HG03175 (cell line): ENCODE data around the gene EFCAB11.
"Not testable (repeated sequence)": the region's sequence is repeated elsewhere in the genome, so short reads cannot be mapped to it uniquely, and the experiment has no call there.

ENCODE experiments used
- ATAC-seq: cut with Tn5 transposase; IDR thresholded peaks from one replicate; pipeline ENCODE4 v1.9.1; 2021; ENCODE audit warnings: mild to moderate bottlenecking, moderate library complexity; ENCODE audit not compliant: unreplicated experiment

The EFCAB11 gene

GRCh38 chr14:89874091-89874490 lies 80.4 kb downstream of the EFCAB11 start:
- not testable (repeated sequence) for ATAC-seq

- no peak for ATAC-seq
These were observed 84.2 kb downstream of the EFCAB11 start for GRCh38 chr14:89870316-89870715.

GRCh38 chr14:89869606-89870005 lies 84.9 kb downstream of the EFCAB11 start:
- ATAC-seq, result no peak

DNA sequence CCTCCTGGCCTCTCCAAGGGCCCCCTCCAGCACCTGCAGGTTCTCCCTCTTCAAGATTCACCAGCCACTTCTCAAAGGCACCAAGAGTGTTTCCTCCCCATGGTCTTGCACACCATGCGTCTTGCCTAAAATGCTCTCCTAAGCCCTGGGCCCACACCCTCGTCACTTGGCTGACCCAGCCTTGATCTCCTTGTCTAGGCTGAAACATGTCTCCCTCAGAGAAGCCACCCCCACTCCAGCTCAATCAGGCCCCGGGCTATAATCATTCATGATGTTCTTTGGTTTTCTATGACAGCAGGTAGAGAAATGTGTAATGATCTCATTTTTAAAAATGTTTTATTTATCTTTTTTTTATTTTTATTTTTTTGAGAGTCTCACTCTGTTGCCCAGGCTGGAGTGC lies 88.1 kb downstream of the EFCAB11 start:
- no peak for ATAC-seq

- ATAC-seq, result no peak
These were observed 89.4 kb downstream of the EFCAB11 start for GRCh38 chr14:89865153-89865552.

GRCh38 chr14:89862856-89863255 lies 91.7 kb downstream of the EFCAB11 start:
- no peak for ATAC-seq

- ATAC-seq, result no peak
These were observed 92.9 kb downstream of the EFCAB11 start for GRCh38 chr14:89861630-89862029.

DNA sequence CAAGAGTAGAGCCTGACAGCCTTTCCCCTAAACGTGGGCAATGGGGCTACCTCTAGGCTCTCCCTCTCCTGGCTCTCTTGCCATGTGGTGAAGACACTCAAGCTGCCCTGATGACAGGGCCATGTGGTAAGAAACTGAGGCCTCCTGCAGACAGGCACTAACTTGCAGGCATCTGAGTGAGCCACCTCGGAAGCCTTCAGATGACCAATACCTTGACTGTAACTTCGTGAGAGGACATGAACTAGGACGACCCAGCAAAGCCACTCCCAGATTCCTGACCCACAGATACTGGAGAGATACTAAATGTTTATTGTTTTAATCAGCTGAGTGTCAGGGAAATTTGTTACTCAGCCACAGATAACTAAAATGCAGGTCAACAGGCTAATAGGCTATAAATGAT lies 96.4 kb downstream of the EFCAB11 start:
- ATAC-seq, result no peak

DNA sequence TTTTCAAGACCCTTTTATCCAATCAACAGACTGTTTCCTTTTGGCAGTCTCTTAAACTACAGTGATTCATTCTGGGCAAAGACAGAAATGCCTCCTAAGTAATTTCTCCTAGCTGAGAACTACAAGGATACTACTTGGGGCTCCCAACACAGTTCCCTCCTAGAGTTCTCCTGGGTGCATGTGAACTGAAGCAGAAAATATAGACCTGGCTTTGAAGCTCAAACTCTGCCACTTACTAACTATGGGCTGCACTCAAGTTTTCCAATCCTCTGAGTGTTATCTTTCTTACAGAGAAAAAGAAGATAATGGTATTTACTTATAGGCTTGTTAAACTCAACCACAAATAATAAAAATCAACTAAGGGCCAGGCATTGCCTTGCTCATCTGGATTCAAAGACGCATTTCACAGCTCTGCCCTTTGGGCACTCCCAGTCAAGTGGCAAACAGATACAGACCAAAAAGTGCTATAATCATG lies 97.6 kb downstream of the EFCAB11 start:
- ATAC-seq, result no peak

- ATAC-seq, result no peak
These were observed 98.4 kb downstream of the EFCAB11 start for GRCh38 chr14:89855961-89856656.

GRCh38 chr14:89853936-89854693 lies 100.4 kb downstream of the EFCAB11 start:
- no peak for ATAC-seq

- ATAC-seq, result no peak
These were observed 103.4 kb downstream of the EFCAB11 start for GRCh38 chr14:89851106-89851505.

DNA sequence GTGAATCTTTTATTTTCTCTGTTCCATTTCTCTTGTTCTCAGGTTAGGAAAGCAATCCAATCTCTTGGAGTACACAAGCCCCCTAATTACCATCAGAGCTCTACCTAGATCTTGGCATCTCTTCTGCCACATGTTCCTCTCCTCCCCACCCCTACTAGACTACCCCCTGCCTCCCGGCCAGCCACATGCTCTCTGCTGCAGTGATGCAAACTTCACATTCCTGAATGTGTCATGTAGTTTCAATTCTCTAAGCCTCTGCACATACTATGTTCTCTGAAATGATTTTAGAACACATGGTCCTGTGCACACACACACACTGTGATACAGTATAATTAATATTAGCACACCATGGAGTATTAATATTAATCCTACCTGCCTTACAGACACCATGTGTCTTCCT lies 104.6 kb downstream of the EFCAB11 start:
- ATAC-seq, result no peak

GRCh38 chr14:89848165-89848564 lies 106.4 kb downstream of the EFCAB11 start:
- no peak for ATAC-seq

GRCh38 chr14:89845346-89845745 lies 109.2 kb downstream of the EFCAB11 start:
- no peak for ATAC-seq

GRCh38 chr14:89844508-89844907 lies 110.0 kb downstream of the EFCAB11 start:
- ATAC-seq, result no peak

DNA sequence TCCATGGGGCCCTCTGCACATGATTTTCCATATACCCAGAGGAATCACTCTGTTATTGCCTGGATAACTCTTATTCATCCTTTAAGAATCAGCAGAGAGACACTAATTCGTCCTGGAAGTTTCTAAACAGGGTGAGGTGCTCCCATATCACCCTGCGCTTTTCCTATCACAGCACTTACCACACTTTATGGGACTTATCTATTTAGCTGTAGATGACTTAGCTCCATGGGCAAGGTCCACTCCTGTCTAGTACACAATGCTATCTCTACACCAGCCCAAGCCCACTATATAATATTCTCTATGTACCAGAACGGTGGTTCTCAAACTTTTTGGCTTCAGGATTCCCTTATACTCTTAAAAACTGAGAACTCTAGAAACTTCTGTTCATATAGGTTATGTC lies 111.7 kb downstream of the EFCAB11 start:
- ATAC-seq, result no peak

GRCh38 chr14:89841851-89842250 lies 112.7 kb downstream of the EFCAB11 start:
- no peak for ATAC-seq

- ATAC-seq, result no peak
These were observed 117.6 kb downstream of the EFCAB11 start for GRCh38 chr14:89836830-89837469.

DNA sequence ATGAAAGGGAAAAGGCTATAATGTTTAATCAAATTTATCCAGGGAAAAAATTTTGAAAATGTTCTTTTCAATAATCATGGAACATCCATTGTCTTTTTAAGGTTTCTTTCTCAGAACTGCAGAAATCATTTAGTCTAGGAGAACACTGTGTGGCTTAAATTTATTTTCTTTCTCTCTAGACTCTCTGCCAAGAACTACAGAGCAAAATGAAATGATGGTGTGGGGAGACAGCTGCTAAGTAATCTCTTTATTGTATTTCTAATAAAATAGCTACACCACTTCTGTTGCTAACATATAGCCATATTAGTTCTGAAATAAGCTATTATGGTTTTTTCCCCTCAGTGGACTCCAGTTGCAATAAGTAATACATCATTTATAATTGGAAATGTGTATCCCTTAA lies 120.9 kb downstream of the EFCAB11 start:
- ATAC-seq, result no peak

DNA sequence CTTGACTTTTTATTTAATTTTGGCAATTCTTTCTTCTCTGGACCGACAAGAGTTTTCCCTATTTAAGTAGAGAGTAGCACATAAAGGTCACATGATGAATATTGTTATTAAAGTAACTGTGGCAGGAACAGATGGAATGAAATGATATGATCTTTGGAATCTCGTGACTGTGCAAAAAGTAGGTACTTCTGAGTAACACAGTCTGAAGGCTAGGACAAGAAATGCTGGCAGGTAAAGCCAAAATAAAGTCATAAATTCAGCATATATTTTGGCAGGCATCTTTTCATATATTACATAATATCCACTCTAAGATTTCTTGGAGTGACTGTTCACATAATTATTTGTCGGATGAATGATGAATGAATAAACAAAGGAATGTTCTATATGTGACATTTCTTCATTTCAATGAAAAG lies 121.4 kb downstream of the EFCAB11 start:
- no peak for ATAC-seq
